Fibroblast of skin of back (primary cell): ENCODE data around the gene RICTOR.
"Not testable (repeated sequence)": the region's sequence is repeated elsewhere in the genome, so short reads cannot be mapped to it uniquely, and the experiment has no call there.

ENCODE experiments used
- DNase-seq: peaks from one replicate; pipeline ENCODE4 v3.0.0-alpha.2; 2013

Gene RICTOR

DNA sequence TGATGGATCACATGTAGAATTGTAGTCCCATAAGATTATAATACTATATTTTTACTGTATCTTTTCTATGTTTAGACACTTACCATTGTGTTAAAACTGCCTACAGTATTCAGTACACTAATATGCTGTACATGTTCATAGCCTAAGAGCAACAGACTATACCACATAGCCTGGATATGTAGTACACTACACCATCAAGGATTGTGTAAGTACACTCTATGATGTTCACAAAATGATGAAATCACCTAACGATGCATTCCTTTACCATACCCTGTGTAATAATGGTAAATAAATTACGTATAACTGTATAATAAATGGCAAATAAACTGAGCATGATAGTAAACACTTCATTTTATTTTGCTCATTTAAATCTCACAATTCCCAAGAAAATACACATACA is 60.3 kb downstream of the RICTOR start:
- DNase-seq = peak; percentile 50

DNA sequence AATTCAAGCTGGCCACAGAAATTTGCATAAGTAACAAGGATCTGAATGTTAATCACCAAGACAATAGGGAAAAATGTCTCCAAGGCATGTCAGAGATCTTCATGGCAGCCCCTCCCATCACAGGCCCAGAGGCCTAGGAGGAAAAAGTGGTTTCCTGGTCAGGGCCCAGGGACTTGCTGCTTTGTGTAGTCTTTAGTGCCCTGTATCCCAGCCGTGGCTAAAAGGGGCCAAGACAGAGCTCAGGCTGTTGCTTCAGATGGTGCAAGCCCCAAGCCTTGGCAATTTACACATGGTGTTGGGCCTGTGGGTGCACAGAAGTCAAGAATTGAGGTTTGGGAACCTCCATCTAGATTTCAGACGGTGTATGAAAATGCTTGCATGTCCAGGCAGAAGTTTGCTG is 63.2 kb downstream of the RICTOR start:
- not testable (repeated sequence) for DNase-seq

DNA sequence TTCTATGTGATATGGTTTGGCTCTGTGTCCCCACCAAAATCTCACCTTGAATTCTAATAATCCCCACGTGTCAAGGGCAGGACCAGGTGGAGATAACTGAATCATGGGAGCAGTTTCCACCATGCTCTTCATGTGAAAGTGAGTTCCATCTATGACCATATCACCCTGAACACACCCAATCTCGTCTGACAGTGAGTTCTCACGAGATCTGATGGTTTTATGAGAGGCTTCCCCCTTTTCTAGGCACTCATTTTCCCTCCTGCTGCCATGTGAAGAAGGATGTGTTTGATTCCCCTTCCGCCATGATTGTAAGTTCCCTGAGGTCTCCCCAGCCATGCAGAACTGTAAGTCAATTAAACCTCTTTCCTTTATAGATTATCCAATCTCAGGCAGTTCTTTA is 64.2 kb downstream of the RICTOR start:
- DNase-seq = no peak

DNA sequence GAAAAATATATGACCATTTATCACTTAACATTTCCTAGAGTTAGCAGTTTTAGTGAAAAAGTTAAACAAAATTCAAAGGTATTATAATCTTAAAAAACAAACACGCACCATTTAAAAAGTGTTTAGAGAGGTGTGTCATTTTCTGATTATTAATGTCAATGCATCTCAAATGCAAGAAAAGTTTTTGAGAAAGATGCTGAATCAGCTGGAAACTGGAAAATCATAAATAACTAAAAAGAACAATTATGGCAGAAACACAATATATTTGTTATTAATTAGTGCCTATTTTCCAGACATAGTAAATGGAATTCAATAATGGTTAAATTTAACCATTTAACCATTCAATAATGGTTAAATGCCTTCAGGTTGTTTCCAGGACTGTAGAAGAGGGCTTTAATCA is 64.9 kb downstream of the RICTOR start:
- DNase-seq = no peak

DNA sequence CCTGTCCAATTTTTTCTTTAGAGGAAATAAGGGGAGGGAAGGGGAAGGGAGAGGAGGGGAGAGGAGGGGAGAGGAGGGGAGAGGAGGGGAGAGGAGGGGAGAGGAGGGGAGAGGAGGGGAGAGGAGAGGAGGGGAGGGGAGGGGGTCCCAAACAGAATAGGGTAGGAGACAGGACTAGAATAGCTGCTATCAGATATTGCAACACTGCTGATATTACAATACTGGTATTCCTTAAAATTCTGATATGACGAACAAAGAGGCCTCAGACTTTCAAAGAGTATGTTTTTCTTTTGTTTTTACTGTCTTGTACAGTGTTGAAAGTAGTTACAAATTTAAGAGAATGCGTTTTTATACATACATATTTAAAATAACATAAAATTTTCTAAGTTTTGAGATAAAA is 67.5 kb downstream of the RICTOR start:
- no peak for DNase-seq

DNA sequence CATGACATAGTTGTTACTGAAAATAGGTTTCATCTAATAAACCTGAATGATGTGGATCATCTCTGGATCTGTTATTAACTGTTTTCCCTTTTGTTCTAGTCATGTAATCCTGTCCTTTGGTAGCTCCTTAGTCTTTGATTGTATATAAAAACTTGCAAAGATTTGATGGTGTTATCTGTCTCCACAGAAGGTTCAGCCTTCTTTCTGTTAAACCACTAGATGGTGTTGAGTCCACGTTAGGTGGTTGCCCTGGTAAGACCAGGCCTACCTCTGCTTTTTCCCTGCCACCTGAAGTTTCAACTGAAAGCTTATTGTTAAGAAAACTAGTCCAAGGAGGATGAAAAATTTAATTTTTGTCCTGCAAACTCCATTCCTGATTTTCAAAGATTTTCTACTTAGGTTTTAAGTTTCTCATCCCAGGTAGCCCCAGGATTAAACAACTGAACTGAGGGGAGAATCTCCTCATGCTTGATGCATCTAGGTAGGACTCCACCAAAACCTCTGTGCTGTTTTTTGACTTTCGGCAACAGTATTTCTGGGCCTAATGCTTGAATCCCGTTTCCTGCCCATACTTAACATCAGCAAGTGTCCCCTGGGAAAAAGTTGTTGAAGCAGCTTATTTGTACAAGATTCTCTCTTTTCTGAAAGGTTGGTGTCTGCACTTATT is 68.5 kb downstream of the RICTOR start:
- DNase-seq = no peak

DNA sequence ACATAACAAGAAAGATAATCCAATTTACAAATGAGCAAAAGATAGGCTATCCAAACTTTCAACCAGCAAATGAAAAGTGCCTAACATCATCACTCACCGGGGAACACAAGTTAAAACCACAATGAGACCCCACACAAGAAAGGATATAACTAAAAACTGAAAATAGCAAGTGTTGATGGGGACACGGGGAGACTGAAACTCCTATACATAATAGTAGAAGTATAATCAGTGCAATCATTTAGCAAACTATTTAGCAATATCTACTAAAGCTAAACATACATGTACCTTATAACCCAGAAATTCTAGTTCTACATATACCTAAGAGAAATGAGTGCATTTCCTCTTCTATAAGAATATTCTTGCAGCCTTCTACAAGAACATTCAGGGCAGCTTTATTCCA is 72.5 kb downstream of the RICTOR start:
- no peak for DNase-seq

DNA sequence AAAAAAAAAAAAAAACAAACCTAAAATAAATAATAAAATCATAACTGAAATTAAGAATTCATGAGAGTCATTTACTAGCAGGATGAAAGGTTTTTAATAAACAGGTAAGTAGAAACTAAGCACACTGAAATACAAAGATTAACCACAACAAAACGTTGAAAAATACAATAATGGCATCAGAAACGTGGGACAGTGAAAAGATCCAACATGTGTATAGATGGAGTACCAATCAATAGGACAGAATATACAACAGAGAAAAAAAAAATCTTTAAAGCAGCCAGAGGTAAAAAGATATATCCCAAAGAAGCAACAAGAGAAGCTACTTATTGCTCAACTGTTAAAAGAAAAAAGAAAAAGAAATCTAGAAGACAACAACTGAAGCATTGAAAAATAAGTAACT is 75.2 kb downstream of the RICTOR start:
- DNase-seq = no peak

DNA sequence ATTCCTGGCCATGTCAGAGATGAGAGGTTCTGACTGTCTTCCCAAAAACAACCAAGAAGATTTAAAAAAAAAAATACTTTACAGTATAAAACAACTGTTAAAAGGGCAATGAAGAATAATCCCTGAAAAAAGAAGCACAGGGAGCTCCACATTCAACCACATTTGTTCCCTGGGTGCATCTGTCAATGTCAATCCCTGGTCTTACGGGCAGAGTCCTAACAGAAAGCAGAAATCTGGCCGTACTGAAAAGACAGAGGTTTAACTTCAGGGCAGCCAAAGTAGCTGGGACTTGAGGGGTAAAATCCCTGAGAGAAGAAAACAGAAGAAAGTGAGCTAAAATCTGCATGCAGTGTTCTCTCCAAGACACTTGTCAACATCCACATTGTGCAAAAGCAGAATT is 76.6 kb downstream of the RICTOR start:
- DNase-seq = no peak

DNA sequence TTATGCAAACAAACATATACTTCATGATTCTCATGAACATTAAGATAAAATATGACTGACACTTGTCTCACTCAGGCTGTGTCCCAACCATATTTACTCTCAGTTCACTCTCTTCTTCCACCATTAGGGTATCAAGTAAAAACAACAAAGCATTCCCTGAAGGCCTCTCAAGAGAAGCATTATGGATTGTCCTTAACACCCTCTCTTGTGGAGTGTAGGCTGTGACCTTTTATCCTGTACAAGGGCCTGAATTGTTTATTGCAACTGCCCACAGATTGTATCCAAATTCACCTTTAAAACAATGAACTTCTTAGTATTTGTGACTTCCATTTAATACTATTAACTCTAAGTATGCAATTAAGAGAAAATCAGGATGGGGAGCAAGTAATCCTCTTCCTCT is 78.1 kb downstream of the RICTOR start:
- no peak for DNase-seq

DNA sequence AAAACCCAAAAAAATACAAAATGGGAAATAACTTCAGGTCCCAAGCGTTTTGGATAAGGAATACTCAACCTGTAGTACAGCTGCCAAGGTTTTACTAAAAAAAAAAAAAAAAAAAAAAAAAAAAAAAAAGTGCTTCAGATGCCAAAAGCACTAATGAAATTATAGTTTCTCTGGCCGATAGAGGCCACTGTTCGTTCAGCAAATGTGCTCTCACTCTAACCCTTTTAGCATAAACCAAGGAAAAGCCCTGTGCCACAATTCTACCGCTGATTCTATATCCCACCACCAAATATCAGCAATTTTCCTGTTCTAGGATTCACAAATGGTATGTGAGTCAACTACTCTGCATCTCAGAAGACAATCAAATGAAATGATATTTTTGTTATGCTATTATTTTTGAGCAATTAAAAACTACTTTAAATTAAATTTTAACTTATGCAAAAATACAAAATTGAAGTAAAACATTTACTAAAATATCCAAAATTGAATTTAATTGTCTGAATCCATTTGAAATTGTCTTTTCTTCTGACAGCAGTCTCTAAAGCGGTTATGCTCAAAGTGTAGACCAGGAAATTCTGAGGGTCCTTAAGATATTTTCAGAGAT is 79.8 kb downstream of the RICTOR start:
- DNase-seq = peak; percentile 78

DNA sequence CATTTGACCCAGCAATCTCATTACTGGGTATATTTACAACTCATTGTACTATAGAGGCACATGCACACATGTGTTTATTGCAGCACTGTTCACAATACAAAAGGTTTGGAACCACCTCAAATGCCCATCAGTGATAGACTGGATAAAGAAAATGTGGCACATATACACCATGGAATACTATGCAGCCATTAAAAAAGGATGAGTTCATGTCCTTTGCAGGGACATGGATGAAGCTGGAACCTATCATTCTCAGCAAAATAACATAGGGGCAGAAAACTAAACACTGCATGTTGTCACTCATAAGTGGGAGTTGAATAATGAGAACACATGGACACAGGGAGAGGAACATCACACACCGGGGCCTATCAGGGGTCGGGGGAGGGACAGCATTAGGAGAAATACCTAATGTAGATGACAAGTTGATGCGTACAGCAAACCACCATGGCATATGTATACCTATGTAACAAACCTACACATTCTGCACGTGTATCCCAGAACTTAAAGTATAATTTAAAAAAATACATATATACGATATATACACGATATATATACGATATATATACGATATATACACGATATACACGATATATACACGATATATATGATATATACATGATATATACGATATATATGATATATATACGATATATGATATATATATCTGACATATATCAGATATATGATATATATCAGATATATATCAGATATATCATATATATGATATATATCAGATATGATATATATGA is 84.1 kb downstream of the RICTOR start:
- not testable (repeated sequence) for DNase-seq

DNA sequence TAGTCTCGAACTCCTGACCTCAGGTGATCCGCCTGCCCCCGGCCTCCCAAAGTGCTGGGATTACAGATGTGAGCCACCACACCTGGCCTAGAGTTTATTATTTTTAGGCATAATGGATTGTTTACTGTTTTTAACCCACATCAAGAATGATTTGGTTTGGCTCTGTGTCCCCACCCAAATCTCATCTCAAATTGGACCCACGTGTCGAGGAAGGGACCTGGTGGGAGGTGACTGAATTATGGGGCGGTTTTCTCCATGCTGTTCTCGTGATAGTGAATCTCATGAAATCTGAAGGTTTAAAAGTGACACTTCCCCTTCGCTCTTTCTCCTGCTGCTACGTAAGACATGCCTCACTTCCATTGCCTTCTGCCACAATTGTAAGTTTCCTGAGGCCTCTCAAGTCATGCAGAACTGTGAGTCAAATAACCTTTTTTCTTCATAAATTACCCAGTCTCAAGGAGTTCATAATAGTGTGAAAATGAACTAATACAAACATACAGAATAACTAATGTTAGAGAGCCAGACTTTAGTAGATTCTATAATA is 88.2 kb downstream of the RICTOR start:
- DNase-seq = no peak

DNA sequence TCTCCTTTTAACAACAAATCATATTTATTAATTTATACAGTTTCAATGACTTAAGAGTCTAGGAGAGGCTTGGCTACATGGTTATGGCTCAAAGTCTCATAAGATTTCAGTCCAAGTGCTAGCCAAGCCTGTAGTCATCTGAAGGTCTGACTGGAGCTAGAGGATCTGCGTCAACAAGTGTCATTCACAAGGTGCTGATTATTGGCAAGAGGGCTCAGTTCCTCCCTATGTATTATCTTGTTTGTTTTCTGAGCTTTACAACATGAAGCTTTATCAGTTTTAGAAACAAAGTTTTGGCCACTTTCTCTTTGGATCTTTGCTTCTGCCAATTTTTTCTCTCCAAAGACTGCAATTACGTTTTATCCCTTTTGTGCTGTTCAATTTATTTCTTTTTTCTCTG is 94.7 kb downstream of the RICTOR start:
- DNase-seq = no peak

DNA sequence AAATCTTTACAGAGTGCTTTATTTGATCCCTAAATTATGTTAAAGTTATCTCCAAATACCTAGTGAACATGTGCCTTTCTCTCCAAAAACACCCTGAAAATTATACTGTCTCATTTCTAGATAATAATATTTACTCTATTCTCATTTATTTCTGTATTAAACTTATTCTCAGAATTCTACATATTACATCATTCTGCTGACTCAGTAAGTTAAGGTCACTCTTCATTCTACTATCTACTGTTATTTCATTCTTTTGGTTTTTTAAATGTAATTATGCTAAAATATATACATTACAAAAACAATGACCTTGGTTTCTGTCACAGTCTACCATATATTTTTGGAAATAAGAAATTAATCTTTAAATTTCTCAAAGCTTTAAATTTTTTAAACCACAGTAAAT is 96.2 kb downstream of the RICTOR start:
- no peak for DNase-seq

DNA sequence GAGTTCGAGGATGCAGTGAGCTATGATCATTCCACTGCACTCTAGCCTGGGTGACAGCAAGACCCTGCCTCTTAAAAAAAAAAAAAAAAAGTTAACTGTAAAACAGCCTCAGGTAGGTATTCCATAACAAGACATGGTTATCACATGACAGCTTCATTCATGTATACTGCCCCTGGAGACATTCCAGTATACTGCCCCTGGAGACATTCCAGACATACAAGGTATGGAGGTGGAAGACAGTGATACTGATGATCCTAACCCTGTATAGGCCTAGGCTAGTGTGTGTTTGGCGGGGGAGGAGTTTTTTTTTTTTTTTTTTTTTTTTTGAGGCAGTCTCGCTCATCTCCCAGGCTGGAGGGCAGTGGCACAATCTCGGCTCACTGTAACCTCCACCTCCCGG is 105.5 kb downstream of the RICTOR start:
- DNase-seq = no peak

DNA sequence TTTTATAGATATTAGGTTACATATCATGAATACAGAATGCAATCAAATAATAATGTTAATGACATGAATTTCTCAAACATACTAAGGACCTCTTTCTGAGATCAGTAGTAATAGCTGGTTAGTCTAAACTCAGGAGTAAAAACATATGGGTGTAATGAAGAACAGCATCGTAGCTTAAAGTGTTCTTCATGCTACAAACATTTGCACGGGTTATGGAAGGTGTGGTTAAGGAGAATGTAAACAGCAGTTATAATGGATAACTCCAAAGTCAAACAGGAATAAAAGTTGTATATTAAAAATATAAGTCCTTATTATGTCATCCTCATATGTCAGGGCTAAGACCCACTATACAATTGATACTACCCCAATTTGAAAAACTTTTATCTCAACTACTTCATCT is 112.5 kb downstream of the RICTOR start:
- DNase-seq = no peak

DNA sequence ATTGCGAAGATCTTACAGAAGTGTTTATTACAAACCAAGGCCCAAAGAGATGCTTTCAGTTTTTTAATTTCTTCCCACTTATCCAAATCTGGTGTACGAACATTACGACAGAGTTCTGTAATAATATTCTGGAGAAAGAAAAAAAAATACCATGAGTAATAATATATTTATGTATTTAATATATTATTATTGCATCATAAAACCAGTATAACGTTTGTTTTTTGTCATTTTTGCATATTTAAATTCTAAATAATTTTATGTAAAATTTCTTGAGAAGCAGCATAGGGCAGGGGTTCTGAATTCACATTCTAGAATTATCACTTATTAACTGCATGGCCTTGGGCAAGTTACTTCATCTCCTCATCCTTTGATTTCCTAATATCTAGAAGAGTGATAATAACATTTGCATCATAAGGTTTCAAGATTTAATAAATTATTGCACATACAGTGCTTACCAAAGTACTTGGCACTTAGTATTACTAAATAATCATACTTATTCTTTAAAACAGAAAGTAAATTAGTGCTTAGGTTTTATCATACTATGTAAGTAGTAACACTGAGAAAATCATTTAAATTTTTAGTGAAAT is 120.7 kb downstream of the RICTOR start:
- no peak for DNase-seq

DNA sequence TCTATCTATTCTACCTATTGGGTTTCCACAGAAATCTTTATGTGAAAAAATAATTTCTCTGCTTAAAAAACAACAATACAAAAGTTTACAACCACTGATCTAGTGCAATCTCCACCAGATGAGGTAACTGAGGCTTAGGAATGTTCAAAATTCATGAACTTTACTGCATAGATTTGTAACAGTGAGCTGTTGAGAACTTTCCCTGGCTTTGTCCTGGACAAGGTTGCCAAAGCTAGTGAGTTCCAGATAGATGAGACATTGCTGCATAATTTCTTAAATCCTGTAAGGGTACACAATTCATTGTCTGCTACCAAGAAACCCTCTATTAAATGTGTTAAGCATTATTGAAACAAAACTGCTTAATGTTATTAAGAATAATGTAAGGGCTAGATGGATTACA is 125.7 kb downstream of the RICTOR start:
- DNase-seq = no peak

DNA sequence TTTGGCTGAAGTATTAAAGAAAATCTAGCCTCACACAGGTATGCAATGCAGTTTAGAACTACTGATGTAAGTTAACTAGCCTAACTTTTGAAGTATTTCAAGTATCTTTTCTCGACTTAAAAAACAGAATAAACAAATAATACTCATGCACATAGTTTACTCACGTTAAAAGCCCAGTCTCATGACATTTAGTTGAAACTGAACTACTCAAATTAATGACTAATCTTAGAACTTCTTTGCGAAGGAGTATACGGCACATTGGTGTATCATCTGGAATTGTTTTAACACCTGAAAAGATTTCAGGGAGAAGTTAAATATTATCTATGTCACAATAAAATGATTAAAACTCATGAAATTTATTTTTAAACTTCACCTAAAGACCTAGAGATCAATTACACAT is 129.9 kb downstream of the RICTOR start:
- DNase-seq = no peak

DNA sequence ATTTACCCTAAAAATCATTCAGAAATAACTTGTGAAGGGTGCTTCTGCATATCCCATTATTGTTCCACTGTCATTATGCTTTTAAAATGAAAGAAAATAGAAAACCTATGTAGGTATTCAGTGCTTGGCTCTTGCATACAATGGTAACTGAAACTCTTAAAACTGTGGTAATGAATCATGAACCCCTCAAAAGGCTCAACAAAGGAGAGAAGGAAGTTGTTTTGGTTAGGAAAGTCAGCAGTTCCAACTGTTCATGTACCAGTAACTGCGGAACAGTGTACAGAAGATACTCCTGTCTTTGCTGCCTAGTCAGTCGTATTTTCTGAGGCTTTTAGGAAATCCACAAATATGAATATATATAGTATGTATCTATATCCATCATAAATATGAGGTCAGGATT is 132.3 kb downstream of the RICTOR start:
- no peak for DNase-seq

DNA sequence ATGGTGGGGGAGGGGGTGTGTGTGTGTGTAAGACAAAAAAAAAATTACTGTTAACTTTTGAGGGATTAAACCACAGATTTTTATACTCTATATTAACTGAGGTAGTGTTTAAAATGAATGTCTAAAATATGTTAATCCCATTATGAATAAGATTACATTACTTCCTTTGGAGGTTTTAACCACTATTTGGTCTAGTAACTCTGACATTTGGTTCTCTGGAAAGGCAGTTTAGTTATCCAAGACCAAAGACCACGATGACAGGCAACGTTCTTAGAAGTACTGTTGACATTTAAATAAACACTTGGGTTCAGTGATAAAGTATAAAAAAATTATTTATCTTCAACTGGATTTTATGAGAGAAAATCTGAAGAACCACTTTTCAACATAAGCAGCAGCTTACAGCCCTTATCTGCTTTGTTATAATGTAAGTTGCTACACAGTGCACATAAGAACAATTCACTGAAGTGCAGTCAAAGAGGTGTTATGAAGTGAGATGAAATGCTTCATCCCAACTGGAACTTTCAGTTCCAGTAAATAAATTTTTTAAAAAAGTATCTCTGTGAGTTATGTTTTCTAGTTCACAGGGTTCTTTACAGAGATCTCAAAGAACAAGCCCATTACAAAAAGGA is 133.9 kb downstream of the RICTOR start:
- no peak for DNase-seq

DNA sequence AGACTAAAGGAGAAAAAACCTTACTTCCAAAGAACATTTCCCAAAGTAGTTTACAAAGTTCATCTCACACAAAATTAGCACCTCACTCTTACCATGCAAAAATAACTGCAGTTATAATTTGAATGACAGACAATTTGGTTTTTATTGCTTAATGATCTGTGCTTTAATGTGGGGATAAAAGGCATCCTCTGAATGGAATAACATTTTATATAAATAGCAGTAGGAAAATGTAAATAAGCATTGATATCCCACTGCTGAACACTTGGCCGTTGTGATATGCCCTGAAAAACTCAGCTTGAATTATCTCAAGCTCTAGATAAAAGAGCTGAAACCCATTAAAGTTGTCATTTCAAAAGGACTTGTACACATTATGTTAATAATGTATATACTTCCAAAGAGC is 135.2 kb downstream of the RICTOR start:
- no peak for DNase-seq
